Measurements from ENCODE around the gene MEGF6. TPM values are rescaled to one million over a fixed set of nuclear protein-coding genes. Genes with fewer than 3 reads are reported as not detected.
"Not testable (repeated sequence)": the region's sequence is repeated elsewhere in the genome, so short reads cannot be mapped to it uniquely, and the experiment has no call there.

The MEGF6 gene
- total RNA-seq, 1 donor from 2014 or later = 6.4 TPM

GRCh38 chr1:3629561-3630160 lies 18.4 kb upstream of the MEGF6 start:
- no peak for DNase-seq

GRCh38 chr1:3628445-3628844 lies 17.1 kb upstream of the MEGF6 start:
- no peak for DNase-seq

- DNase-seq = no peak
Observed at GRCh38 chr1:3627515-3628253, 16.4 kb upstream of the MEGF6 start.

- DNase-seq = no peak
Observed at GRCh38 chr1:3626025-3626424, 14.7 kb upstream of the MEGF6 start.

- no peak for DNase-seq
Observed at GRCh38 chr1:3625151-3625907, 14.0 kb upstream of the MEGF6 start.

GRCh38 chr1:3624200-3625136 lies 13.2 kb upstream of the MEGF6 start, which contains the start of gene TPRG1L:
TPRG1L (plus strand) TSS chr1:3625015; CDS start chr1:3625073, 58 bp downstream.
- peak; percentile 98 for DNase-seq

GRCh38 chr1:3623441-3624199 lies 12.3 kb upstream of the MEGF6 start:
- DNase-seq = no peak

- DNase-seq = not testable (repeated sequence)
Observed at GRCh38 chr1:3622102-3622501, 10.8 kb upstream of the MEGF6 start.

GRCh38 chr1:3621151-3621671 lies 9.9 kb upstream of the MEGF6 start:
- DNase-seq = peak; percentile 6

GRCh38 chr1:3620708-3621107 lies 9.4 kb upstream of the MEGF6 start:
- no peak for DNase-seq

- peak; percentile 49 for DNase-seq
Observed at GRCh38 chr1:3618881-3619671, 7.8 kb upstream of the MEGF6 start.

GRCh38 chr1:3618531-3618880 lies 7.2 kb upstream of the MEGF6 start:
- DNase-seq = no peak

GRCh38 chr1:3617806-3618345 lies 6.6 kb upstream of the MEGF6 start:
- DNase-seq = no peak

- DNase-seq = no peak
Observed at GRCh38 chr1:3616861-3617260, 5.6 kb upstream of the MEGF6 start.

- no peak for DNase-seq
Observed at GRCh38 chr1:3614755-3615742, 3.7 kb upstream of the MEGF6 start.

- DNase-seq = no peak
Observed at GRCh38 chr1:3612123-3612522, 815 bp upstream of the MEGF6 start.

- DNase-seq = no peak
Observed at GRCh38 chr1:3610527-3611169, 660 bp downstream of the MEGF6 start.

Data from occipital lobe (tissue), 2 donors.